H9 (cell line): Measurements from ENCODE around the gene AGPAT2. TPM values are rescaled to one million over a fixed set of nuclear protein-coding genes. Genes with fewer than 3 reads are reported as not detected.

Experiments
- DNase-seq: peaks from one replicate; pipeline ENCODE4 v3.0.0-alpha.2; 2017
- H2AFZ ChIP-seq: one replicate; pipeline ENCODE4 v1.6.1; 2013; ENCODE audit warnings: mild to moderate bottlenecking, low read length, control low read depth, moderate library complexity
- H2AK5ac ChIP-seq: 2 replicates; pipeline ENCODE4 v1.6.1; 2013; ENCODE audit warnings: low read length, control low read depth, mixed read lengths; ENCODE audit not compliant: insufficient read length
- H2BK120ac ChIP-seq: one replicate; pipeline ENCODE4 v1.6.1; 2013; ENCODE audit warnings: low read depth, mild to moderate bottlenecking, low read length, control low read depth, inconsistent platforms; ENCODE audit not compliant: poor library complexity, severe bottlenecking
- H2BK12ac ChIP-seq: 2 replicates; pipeline ENCODE4 v1.6.1; 2013; ENCODE audit warnings: low read length, control low read depth, mixed read lengths, low read depth; ENCODE audit not compliant: insufficient read length
- H2BK15ac ChIP-seq: 2 replicates; pipeline ENCODE4 v1.6.1; 2013; ENCODE audit warnings: low read depth, low read length, control low read depth
- H2BK20ac ChIP-seq: one replicate; pipeline ENCODE4 v1.6.1; 2013; ENCODE audit warnings: low read depth, mild to moderate bottlenecking, low read length, control low read depth, inconsistent platforms; ENCODE audit not compliant: poor library complexity, severe bottlenecking
- H2BK5ac ChIP-seq: 2 replicates; pipeline ENCODE4 v1.6.1; 2013; ENCODE audit warnings: low read length, control low read depth, mixed read lengths; ENCODE audit not compliant: insufficient read length
- H3K14ac ChIP-seq: 2 replicates; pipeline ENCODE4 v1.6.1; 2013; ENCODE audit warnings: low read length, control low read depth; ENCODE audit not compliant: insufficient read depth
- H3K18ac ChIP-seq: 2 replicates; pipeline ENCODE4 v1.6.1; 2013; ENCODE audit warnings: low read depth, mild to moderate bottlenecking, mixed read lengths, low read length, control low read depth; ENCODE audit not compliant: insufficient read length
- H3K23ac ChIP-seq: 2 replicates; pipeline ENCODE4 v1.6.1; 2013; ENCODE audit warnings: low read length, control low read depth, mixed read lengths, low read depth; ENCODE audit not compliant: insufficient read length
- H3K23me2 ChIP-seq: 2 replicates; pipeline ENCODE4 v1.6.1; 2013; ENCODE audit warnings: low read depth, mild to moderate bottlenecking, mixed read lengths, low read length, control low read depth; ENCODE audit not compliant: insufficient read length, poor library complexity, severe bottlenecking
- H3K27ac ChIP-seq: 2 replicates; pipeline ENCODE4 v1.5.1; 2013; ENCODE audit warnings: low read length, control low read depth, mixed read lengths, low read depth; ENCODE audit not compliant: insufficient read length
- H3K27me3 ChIP-seq: 2 replicates; pipeline ENCODE4 v1.6.1; 2013; ENCODE audit warnings: low read length, control low read depth, inconsistent platforms; ENCODE audit not compliant: insufficient read depth
- H3K4ac ChIP-seq: 2 replicates; pipeline ENCODE4 v1.6.1; 2013; ENCODE audit warnings: low read depth, mild to moderate bottlenecking, control low read depth, inconsistent platforms, low read length, moderate library complexity
- H3K4me1 ChIP-seq: 2 replicates; pipeline ENCODE4 v1.6.1; 2013; ENCODE audit warnings: low read length, control low read depth, inconsistent platforms; ENCODE audit not compliant: insufficient read depth
- H3K4me2 ChIP-seq: 2 replicates; pipeline ENCODE4 v1.6.1; 2013; ENCODE audit warnings: low read length, control low read depth, mixed read lengths; ENCODE audit not compliant: insufficient read length, insufficient read depth
- H3K56ac ChIP-seq: 2 replicates; pipeline ENCODE4 v1.6.1; 2013; ENCODE audit warnings: low read depth, mild to moderate bottlenecking, mixed read lengths, low read length, control low read depth; ENCODE audit not compliant: insufficient read length
- H3K79me1 ChIP-seq: 2 replicates; pipeline ENCODE4 v1.6.1; 2013; ENCODE audit warnings: low read depth, mild to moderate bottlenecking, moderate library complexity, low read length, control low read depth, inconsistent platforms; ENCODE audit not compliant: insufficient read depth, poor library complexity, severe bottlenecking
- H3K79me2 ChIP-seq: 2 replicates; pipeline ENCODE4 v1.6.1; 2013; ENCODE audit warnings: low read length, control low read depth, inconsistent platforms; ENCODE audit not compliant: insufficient read depth
- H3K9ac ChIP-seq: 2 replicates; pipeline ENCODE4 v1.6.1; 2013; ENCODE audit warnings: low read length, control low read depth, mixed read lengths; ENCODE audit not compliant: insufficient read length; ENCODE audit errors: extremely low read depth
- H3K9me3 ChIP-seq: one replicate; pipeline ENCODE4 v1.6.1; 2013; ENCODE audit warnings: low read depth, low read length, inconsistent platforms; ENCODE audit not compliant: control insufficient read depth
- H3T11ph ChIP-seq: one replicate; pipeline ENCODE4 v1.6.1; 2013; ENCODE audit warnings: mild to moderate bottlenecking, low read length, control low read depth, inconsistent platforms
- H4K20me1 ChIP-seq: one replicate; pipeline ENCODE4 v1.6.1; 2013; ENCODE audit not compliant: control insufficient read depth, insufficient read length, insufficient read depth
- H4K5ac ChIP-seq: 2 replicates; pipeline ENCODE4 v1.6.1; 2013; ENCODE audit warnings: low read depth, mild to moderate bottlenecking, mixed read lengths, low read length, control low read depth; ENCODE audit not compliant: insufficient read length
- H4K8ac ChIP-seq: replicated peaks from 2 replicates; pipeline ENCODE4 v1.6.1; 2013; ENCODE audit warnings: low read length, control low read depth, mixed read lengths, low read depth; ENCODE audit not compliant: insufficient read length
- H4K91ac ChIP-seq: 2 replicates; pipeline ENCODE4 v1.6.1; 2013; ENCODE audit warnings: low read depth, mild to moderate bottlenecking, moderate library complexity, mixed read lengths, low read length, control low read depth; ENCODE audit not compliant: insufficient read length
- H3K27ac Mint-ChIP-seq, 3 experiments: 2 replicates in 2 of 3; 3 replicates in 1 of 3; pipeline ENCODE4 v1.8.0; 2020 to 2021; ENCODE audit warnings: mixed read lengths in 3 of 3, mild to moderate bottlenecking in 1 of 3, moderate library complexity in 1 of 3
- H3K27me3 Mint-ChIP-seq: 2 replicates; pipeline ENCODE4 v1.8.0; 2021; ENCODE audit warnings: low read depth, mild to moderate bottlenecking, moderate library complexity, mixed read lengths
- H3K36me3 Mint-ChIP-seq, 3 experiments: 2 replicates in 2 of 3; 3 replicates in 1 of 3; pipeline ENCODE4 v1.8.0; 2020 to 2021; ENCODE audit warnings: low read depth in 3 of 3, mixed read lengths in 3 of 3; ENCODE audit not compliant: insufficient read depth in 1 of 3
- H3K4me1 Mint-ChIP-seq, 2 experiments: 2 replicates each; pipeline ENCODE4 v1.8.0; 2020; ENCODE audit warnings: mixed read lengths in 2 of 2
- H3K4me3 Mint-ChIP-seq, 2 experiments: 2 replicates in 1 of 2; 3 replicates in 1 of 2; pipeline ENCODE4 v1.8.0; 2020 to 2021; ENCODE audit warnings: mild to moderate bottlenecking in 2 of 2, mixed read lengths in 2 of 2, moderate library complexity in 1 of 2
- H3K9me3 Mint-ChIP-seq, 2 experiments: 2 replicates in 1 of 2; 3 replicates in 1 of 2; pipeline ENCODE4 v1.8.0; 2020; ENCODE audit warnings: mild to moderate bottlenecking in 2 of 2, mixed read lengths in 2 of 2, moderate library complexity in 1 of 2
- WGBS: extraction: QIAGEN DNeasy Blood & Tissue Kit; methylation state at CpG from one replicate; pipeline ENCODE4 v1.1.7; 2013; ENCODE audit warnings: missing lambda C conversion rate, low lambda C conversion rate, mixed read lengths; ENCODE audit not compliant: insufficient read length; ENCODE audit errors: extremely low coverage; 5-methylcytosine and 5-hydroxymethylcytosine counted together
- long read RNA-seq: library from polyadenylated mRNA; unstranded; transcript quantifications from one replicate; pipeline ENCODE4 v2.0.0, GENCODE V29; 2020
- total RNA-seq: library from RNA; stranded (reverse); gene quantifications from 2 replicates; pipeline ENCODE4 v1.2.1, GENCODE V29; 2021
- TF ChIP-seq, protein P1 (sequence below): fragments of 200-600 bp; sonication (generic); conservative IDR thresholded peaks from 3 replicates; pipeline ENCODE4 v1.8.0; 2021; ENCODE audit warnings: antibody characterized with exemption, mild to moderate bottlenecking

Gene AGPAT2
- total RNA-seq, result 28.3 and 29.7 TPM in 2 replicates
- long read RNA-seq, transcript AGPAT2-201 (5 exons, 1,391 nt), result minor isoform, 20 of 252 reads
- long read RNA-seq, transcript AGPAT2-202 (6 exons, 1,512 nt), result major isoform, 217 of 252 reads
- long read RNA-seq, partial matches to known transcripts, result 0 of 252 reads
- long read RNA-seq, other reads (novel, unspliced or antisense), result 15 of 252 reads

DNA sequence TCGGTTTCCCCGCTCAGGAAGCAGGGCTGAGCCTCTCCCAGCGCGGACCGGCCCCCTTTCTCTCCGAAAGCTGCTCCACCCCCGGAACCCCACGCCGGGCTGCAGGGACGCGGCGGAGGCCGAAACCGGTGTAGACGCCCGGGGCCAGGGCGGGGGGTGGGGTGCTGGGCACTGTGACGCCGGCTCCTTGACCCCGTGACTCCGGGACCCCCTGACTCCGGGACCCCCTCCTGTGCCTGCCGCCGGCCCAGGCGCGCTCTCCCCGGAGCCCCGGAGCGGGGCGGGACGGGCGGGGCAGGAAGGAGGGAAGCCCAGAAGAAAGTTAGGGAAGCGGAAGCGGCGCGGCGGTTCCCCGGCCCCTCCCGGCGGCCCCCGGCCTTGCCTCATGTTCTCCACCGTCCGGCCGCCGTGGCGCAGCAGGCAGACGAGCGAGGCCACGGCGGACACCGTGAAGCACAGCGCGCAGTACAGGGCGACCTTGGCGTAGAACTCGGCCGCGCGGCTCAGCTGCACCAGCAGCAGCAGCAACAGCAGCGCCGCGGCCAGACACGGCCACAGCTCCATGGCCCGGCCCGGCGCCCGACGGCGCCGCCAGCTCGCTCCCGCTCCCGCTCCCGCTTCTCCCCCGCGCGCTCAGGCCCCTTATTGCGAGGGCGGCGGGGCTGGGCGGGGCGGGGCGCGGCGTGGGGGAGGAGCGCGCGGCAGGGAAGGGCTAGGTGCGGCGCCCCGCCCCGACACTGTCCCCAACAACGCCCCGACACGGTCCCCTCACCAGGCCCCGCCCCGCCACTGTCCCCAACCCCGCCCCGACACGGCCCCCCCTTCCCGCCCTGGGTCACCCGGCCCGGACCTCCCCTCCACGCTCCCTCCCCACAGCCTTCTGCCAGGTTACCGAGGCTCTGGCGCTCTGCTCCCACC is at the start of gene AGPAT2:
Gene AGPAT2, minus strand, starts transcription at position 664 of the 918 bp plus-strand sequence. Its CDS starts 100 bp downstream, at position 564.
- Histone ChIP-seq H3K79me2 (no peaks in the 10 kb centered on the region; the same call in 1 of the 2 replicates), H4K91ac (no peak within 1 kb of the TSS), H3K56ac (no peak within 1 kb of the TSS), H3K27ac (no peak within 1 kb of the TSS), H3K27me3 (no peaks in the 10 kb centered on the region), H2BK120ac (no peak within 1 kb of the TSS), H4K20me1 (no peaks in the 10 kb centered on the region), H4K5ac (no peak within 1 kb of the TSS), H4K8ac (no peak within 1 kb of the TSS), H3K9ac (no peak within 1 kb of the TSS), H3K79me1 (peaks cover 4% of the 10 kb centered on the region), H3K23ac (no peak within 1 kb of the TSS), H3K4ac (no peak within 1 kb of the TSS), H2AK5ac (no peak within 1 kb of the TSS), H2BK12ac (no peak within 1 kb of the TSS), H3K23me2 (peaks cover 9% of the 10 kb centered on the region), H3K18ac (no peak within 1 kb of the TSS), H3K9me3 (no peaks in the 10 kb centered on the region), H3K14ac (peak within 1 kb of the TSS; percentile 52; the same call in 1 of the 2 replicates), H3T11ph (no peak within 1 kb of the TSS), H3K4me1 (no peaks in the 10 kb centered on the region; the same call in 1 of the 2 replicates), H2BK5ac (no peak within 1 kb of the TSS), H2BK15ac (no peak within 1 kb of the TSS), H2AFZ (no peak within 1 kb of the TSS), H2BK20ac (no peak within 1 kb of the TSS), H3K4me2 (peak within 1 kb of the TSS; percentile 39)
- peak; percentile 67 for DNase-seq
- Mint-ChIP-seq H3K4me3 (peak within 1 kb of the TSS; percentile 70 to 86), H3K27ac (no peak within 1 kb of the TSS; a peak in 1 of 7 replicates), H3K36me3 (no peaks in the 10 kb centered on the region), H3K9me3 (no peaks in the 10 kb centered on the region), H3K27me3 (peaks cover 19% of the 10 kb centered on the region), H3K4me1 (peaks cover 4 to 25% of the 10 kb centered on the region in 2 experiments)
- no CpG with 5 or more reads among the region's 106 CpGs for WGBS
- TF ChIP-seq, protein P1, sequence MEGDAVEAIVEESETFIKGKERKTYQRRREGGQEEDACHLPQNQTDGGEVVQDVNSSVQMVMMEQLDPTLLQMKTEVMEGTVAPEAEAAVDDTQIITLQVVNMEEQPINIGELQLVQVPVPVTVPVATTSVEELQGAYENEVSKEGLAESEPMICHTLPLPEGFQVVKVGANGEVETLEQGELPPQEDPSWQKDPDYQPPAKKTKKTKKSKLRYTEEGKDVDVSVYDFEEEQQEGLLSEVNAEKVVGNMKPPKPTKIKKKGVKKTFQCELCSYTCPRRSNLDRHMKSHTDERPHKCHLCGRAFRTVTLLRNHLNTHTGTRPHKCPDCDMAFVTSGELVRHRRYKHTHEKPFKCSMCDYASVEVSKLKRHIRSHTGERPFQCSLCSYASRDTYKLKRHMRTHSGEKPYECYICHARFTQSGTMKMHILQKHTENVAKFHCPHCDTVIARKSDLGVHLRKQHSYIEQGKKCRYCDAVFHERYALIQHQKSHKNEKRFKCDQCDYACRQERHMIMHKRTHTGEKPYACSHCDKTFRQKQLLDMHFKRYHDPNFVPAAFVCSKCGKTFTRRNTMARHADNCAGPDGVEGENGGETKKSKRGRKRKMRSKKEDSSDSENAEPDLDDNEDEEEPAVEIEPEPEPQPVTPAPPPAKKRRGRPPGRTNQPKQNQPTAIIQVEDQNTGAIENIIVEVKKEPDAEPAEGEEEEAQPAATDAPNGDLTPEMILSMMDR, result no peak
